Epithelial cell of proximal tubule (primary cell): Measurements from ENCODE around the gene CAMK2N1. TPM values are rescaled to one million over a fixed set of nuclear protein-coding genes. Genes with fewer than 3 reads are reported as not detected.
"Not testable (repeated sequence)": the region's sequence is repeated elsewhere in the genome, so short reads cannot be mapped to it uniquely, and the experiment has no call there.

Experiments
- DNase-seq: peaks from one replicate; pipeline ENCODE4 v3.0.0-alpha.2; 2011; ENCODE audit warnings: low read depth
- H3K4me3 ChIP-seq: 2 replicates; pipeline ENCODE4 v1.5.1; 2011; ENCODE audit warnings: low read depth, mild to moderate bottlenecking, low read length
- CTCF ChIP-seq: conservative IDR thresholded peaks from 2 replicates; pipeline ENCODE4 v1.5.1; 2012; ENCODE audit warnings: low read depth, mild to moderate bottlenecking, low read length
- total RNA-seq: library from RNA; depleted of rRNA; stranded (reverse); fragments of >200 nt; gene quantifications from 2 replicates; pipeline ENCODE4 v1.2.3, GENCODE V29; 2015

Gene CAMK2N1
- total RNA-seq, 1 donor from 2014 or later = 19.7 TPM

- peak overlapping the region; percentile 69 for H3K4me3 ChIP-seq
- no peak for TF ChIP-seq CTCF
- DNase-seq = no peak
Observed at GRCh38 chr1:20507248-20507563, 21.2 kb upstream of the CAMK2N1 start.

GRCh38 chr1:20505488-20505887 is 19.5 kb upstream of the CAMK2N1 start:
- TF ChIP-seq CTCF = no peak
- no peak for DNase-seq
- no peak overlapping the region for H3K4me3 ChIP-seq

- no peak overlapping the region for H3K4me3 ChIP-seq
- no peak for TF ChIP-seq CTCF
Observed at GRCh38 chr1:20500716-20501115, 14.7 kb upstream of the CAMK2N1 start.

GRCh38 chr1:20499718-20500117 is 13.7 kb upstream of the CAMK2N1 start:
- TF ChIP-seq CTCF = no peak
- DNase-seq = no peak

More at GRCh38 chr1:20500716-20501115, 14.7 kb upstream of the CAMK2N1 start:
- DNase-seq = no peak

GRCh38 chr1:20499105-20499504 is 13.1 kb upstream of the CAMK2N1 start:
- no peak for TF ChIP-seq CTCF
- no peak for DNase-seq
- no peak overlapping the region for H3K4me3 ChIP-seq

More at GRCh38 chr1:20499718-20500117, 13.7 kb upstream of the CAMK2N1 start:
- H3K4me3 ChIP-seq = no peak overlapping the region

GRCh38 chr1:20498116-20498515 is 12.1 kb upstream of the CAMK2N1 start:
- TF ChIP-seq CTCF = no peak
- no peak overlapping the region for H3K4me3 ChIP-seq

GRCh38 chr1:20497506-20497905 is 11.5 kb upstream of the CAMK2N1 start:
- TF ChIP-seq CTCF = no peak
- no peak for DNase-seq
- no peak overlapping the region for H3K4me3 ChIP-seq

More at GRCh38 chr1:20498116-20498515, 12.1 kb upstream of the CAMK2N1 start:
- no peak for DNase-seq

GRCh38 chr1:20496725-20497383 is 10.8 kb upstream of the CAMK2N1 start:
- DNase-seq, H3K4me3 ChIP-seq: not testable (repeated sequence)
